HFF-Myc (cell line): Measurements from ENCODE around the gene ALOX5.

Experiments
- DNase-seq: peaks from one replicate; pipeline ENCODE4 v3.0.0-alpha.2; 2011; ENCODE audit warnings: low read depth; ENCODE audit errors: extremely low read depth
- H3K4me3 ChIP-seq: replicated peaks from 2 replicates; pipeline ENCODE4 v1.5.1; 2011; ENCODE audit warnings: low read depth, mild to moderate bottlenecking, control low read depth, low read length
- CTCF ChIP-seq: IDR thresholded peaks from 2 replicates; pipeline ENCODE4 v1.5.1; 2012; ENCODE audit warnings: mild to moderate bottlenecking, low read depth, low read length, control low read depth; ENCODE audit errors: missing control alignments

Gene ALOX5

DNA sequence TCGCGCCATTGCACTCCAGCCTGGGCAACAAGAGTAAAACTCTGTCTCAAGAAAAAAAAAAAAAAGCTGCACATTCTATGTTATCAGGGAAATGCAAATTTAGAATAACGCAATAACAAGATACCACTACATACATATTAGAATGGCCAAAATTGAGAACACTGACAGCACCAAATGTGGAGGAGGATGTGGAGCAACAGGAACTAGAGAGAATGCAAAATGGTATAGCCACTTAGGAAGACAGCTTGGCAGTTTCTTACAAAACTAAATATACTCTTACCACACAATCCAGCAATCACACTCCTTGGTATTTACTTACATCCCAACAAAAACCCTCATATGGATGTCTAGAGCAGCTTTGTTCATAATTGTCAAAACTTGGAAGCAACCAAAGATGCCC lies 76.8 kb downstream of the ALOX5 start:
- TF ChIP-seq CTCF = no peak
- no peak overlapping the region for H3K4me3 ChIP-seq

DNA sequence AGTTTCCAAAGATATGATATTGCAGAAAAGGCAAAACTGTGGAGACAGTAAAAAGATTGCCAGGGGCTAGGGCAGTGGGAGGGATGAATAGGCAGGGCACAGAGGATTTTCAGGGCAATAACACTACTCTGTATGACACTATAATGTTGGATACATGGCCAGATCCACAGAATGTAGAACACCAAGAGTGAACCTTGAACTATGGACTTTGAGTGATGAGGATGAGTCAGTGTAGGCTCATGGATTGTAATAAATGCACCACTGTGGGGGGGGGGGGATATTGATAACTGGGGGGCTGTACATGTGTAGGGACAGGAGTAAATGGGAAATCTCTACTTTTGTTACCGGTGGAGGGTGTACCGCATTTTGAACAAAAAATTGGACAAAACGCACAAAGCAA lies 77.4 kb downstream of the ALOX5 start:
- no peak for TF ChIP-seq CTCF
- no peak for DNase-seq
- no peak overlapping the region for H3K4me3 ChIP-seq

More for the DNA sequence above, 76.8 kb downstream of the ALOX5 start:
- DNase-seq = no peak

- no peak for TF ChIP-seq CTCF
- no peak for DNase-seq
- H3K4me3 ChIP-seq = no peak overlapping the region
These were observed 78.3 kb downstream of the ALOX5 start for GRCh38 chr10:45452268-45452667.

GRCh38 chr10:45452743-45453452 lies 78.9 kb downstream of the ALOX5 start:
- no peak for TF ChIP-seq CTCF
- DNase-seq = no peak
- H3K4me3 ChIP-seq = no peak overlapping the region

DNA sequence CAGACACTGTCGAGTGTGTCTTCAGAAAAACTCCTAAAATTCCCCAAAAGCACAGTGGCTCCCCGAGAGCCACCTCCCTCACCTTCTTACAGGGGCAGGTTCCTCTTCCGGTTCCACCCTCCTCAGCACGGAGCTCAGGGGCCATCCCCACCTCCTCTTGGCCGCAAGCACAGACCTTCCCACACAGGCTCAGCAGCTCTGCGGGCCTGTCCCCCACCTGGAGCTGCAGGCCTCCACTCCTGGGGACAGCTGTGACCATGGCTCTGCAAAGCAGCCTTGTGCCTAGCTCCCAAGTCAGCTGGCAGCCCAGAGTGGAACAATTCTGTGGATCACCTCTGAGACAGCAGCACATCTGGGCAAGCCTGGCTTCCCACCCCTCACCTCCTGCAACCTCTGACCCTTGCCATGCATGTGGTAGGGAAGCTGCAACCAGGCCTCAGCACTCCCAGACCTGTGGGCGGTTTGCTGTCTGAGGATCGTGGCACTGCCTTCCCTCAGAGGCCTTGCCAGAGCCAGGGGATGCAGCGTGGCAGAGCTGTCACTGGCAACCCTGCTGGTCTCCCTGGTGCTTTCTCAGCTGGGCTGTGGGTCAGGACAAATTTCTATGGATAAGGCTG lies 79.7 kb downstream of the ALOX5 start:
- TF ChIP-seq CTCF = no peak
- no peak overlapping the region for H3K4me3 ChIP-seq
- DNase-seq = no peak

GRCh38 chr10:45454262-45454661 lies 80.2 kb downstream of the ALOX5 start:
- no peak overlapping the region for H3K4me3 ChIP-seq
- TF ChIP-seq CTCF = no peak
- DNase-seq = no peak
